ENCODE measurements around the gene PLXNC1.

The PLXNC1 gene

GRCh38 chr12:94178882-94179281 lies 30.5 kb downstream of the PLXNC1 start:
- no peak overlapping the region for H3K27ac ChIP-seq (ENCODE audit: low read depth, low read length)
- no peak overlapping the region for H3K4me3 ChIP-seq (ENCODE audit: low read length)
- H3K9ac ChIP-seq (ENCODE audit: low read length): no peak overlapping the region
- H3K36me3 ChIP-seq (ENCODE audit: control insufficient read depth, insufficient read depth, low read length): no peaks in the 10 kb centered on the region
- H3K27me3 ChIP-seq (ENCODE audit: control insufficient read depth, insufficient read depth, low read length): no peaks in the 10 kb centered on the region
- H3K4me1 ChIP-seq (ENCODE audit: control insufficient read depth, insufficient read depth, low read length): no peaks in the 10 kb centered on the region

- H3K4me1 ChIP-seq (ENCODE audit: control insufficient read depth, insufficient read depth, low read length): no peaks in the 10 kb centered on the region
- no peaks in the 10 kb centered on the region for H3K27me3 ChIP-seq (ENCODE audit: control insufficient read depth, insufficient read depth, low read length)
- no peak overlapping the region for H3K9ac ChIP-seq (ENCODE audit: low read length)
- no peak overlapping the region for H3K27ac ChIP-seq (ENCODE audit: low read depth, low read length)
- H3K36me3 ChIP-seq (ENCODE audit: control insufficient read depth, insufficient read depth, low read length): no peaks in the 10 kb centered on the region
- no peak overlapping the region for H3K4me3 ChIP-seq (ENCODE audit: low read length)
These were observed 31.3 kb downstream of the PLXNC1 start for GRCh38 chr12:94179723-94180122.

GRCh38 chr12:94180558-94181296 lies 32.4 kb downstream of the PLXNC1 start:
- H3K27ac ChIP-seq (ENCODE audit: low read depth, low read length): no peak overlapping the region
- no peaks in the 10 kb centered on the region for H3K4me1 ChIP-seq (ENCODE audit: control insufficient read depth, insufficient read depth, low read length)
- H3K9ac ChIP-seq (ENCODE audit: low read length): no peak overlapping the region
- H3K4me3 ChIP-seq (ENCODE audit: low read length): no peak overlapping the region
- no peaks in the 10 kb centered on the region for H3K27me3 ChIP-seq (ENCODE audit: control insufficient read depth, insufficient read depth, low read length)
- H3K36me3 ChIP-seq (ENCODE audit: control insufficient read depth, insufficient read depth, low read length): no peaks in the 10 kb centered on the region

- Histone ChIP-seq H3K4me1 (ENCODE audit: control insufficient read depth, insufficient read depth, low read length) (no peaks in the 10 kb centered on the region), H3K4me3 (ENCODE audit: low read length) (no peak overlapping the region), H3K27ac (ENCODE audit: low read depth, low read length) (no peak overlapping the region), H3K36me3 (ENCODE audit: control insufficient read depth, insufficient read depth, low read length) (no peaks in the 10 kb centered on the region), H3K27me3 (ENCODE audit: control insufficient read depth, insufficient read depth, low read length) (no peaks in the 10 kb centered on the region), H3K9ac (ENCODE audit: low read length) (no peak overlapping the region)
These were observed 34.8 kb downstream of the PLXNC1 start for GRCh38 chr12:94182986-94183707.

GRCh38 chr12:94183708-94184379 lies 35.5 kb downstream of the PLXNC1 start:
- no peaks in the 10 kb centered on the region for H3K27me3 ChIP-seq (ENCODE audit: control insufficient read depth, insufficient read depth, low read length)
- H3K4me1 ChIP-seq (ENCODE audit: control insufficient read depth, insufficient read depth, low read length): no peaks in the 10 kb centered on the region
- H3K27ac ChIP-seq (ENCODE audit: low read depth, low read length): no peak overlapping the region
- no peak overlapping the region for H3K4me3 ChIP-seq (ENCODE audit: low read length)
- H3K36me3 ChIP-seq (ENCODE audit: control insufficient read depth, insufficient read depth, low read length): no peaks in the 10 kb centered on the region
- no peak overlapping the region for H3K9ac ChIP-seq (ENCODE audit: low read length)

GRCh38 chr12:94184995-94185719 lies 36.8 kb downstream of the PLXNC1 start:
- Histone ChIP-seq H3K27me3 (ENCODE audit: control insufficient read depth, insufficient read depth, low read length) (no peaks in the 10 kb centered on the region), H3K27ac (ENCODE audit: low read depth, low read length) (no peak overlapping the region), H3K4me1 (ENCODE audit: control insufficient read depth, insufficient read depth, low read length) (no peaks in the 10 kb centered on the region), H3K36me3 (ENCODE audit: control insufficient read depth, insufficient read depth, low read length) (no peaks in the 10 kb centered on the region), H3K9ac (ENCODE audit: low read length) (no peak overlapping the region), H3K4me3 (ENCODE audit: low read length) (no peak overlapping the region)

GRCh38 chr12:94185801-94186200 lies 37.4 kb downstream of the PLXNC1 start:
- Histone ChIP-seq H3K27ac (ENCODE audit: low read depth, low read length) (no peak overlapping the region), H3K4me1 (ENCODE audit: control insufficient read depth, insufficient read depth, low read length) (no peaks in the 10 kb centered on the region), H3K36me3 (ENCODE audit: control insufficient read depth, insufficient read depth, low read length) (no peaks in the 10 kb centered on the region), H3K4me3 (ENCODE audit: low read length) (no peak overlapping the region), H3K9ac (ENCODE audit: low read length) (no peak overlapping the region), H3K27me3 (ENCODE audit: control insufficient read depth, insufficient read depth, low read length) (no peaks in the 10 kb centered on the region)

- Histone ChIP-seq H3K4me3 (ENCODE audit: low read length) (peak overlapping the region; percentile 19), H3K36me3 (ENCODE audit: control insufficient read depth, insufficient read depth, low read length) (no peaks in the 10 kb centered on the region)
These were observed 38.2 kb downstream of the PLXNC1 start for GRCh38 chr12:94186278-94187241.

GRCh38 chr12:94187361-94187760 lies 39.0 kb downstream of the PLXNC1 start:
- Histone ChIP-seq H3K9ac (ENCODE audit: low read length) (no peak overlapping the region), H3K27me3 (ENCODE audit: control insufficient read depth, insufficient read depth, low read length) (no peaks in the 10 kb centered on the region), H3K27ac (ENCODE audit: low read depth, low read length) (no peak overlapping the region), H3K4me3 (ENCODE audit: low read length) (no peak overlapping the region), H3K36me3 (ENCODE audit: control insufficient read depth, insufficient read depth, low read length) (no peaks in the 10 kb centered on the region), H3K4me1 (ENCODE audit: control insufficient read depth, insufficient read depth, low read length) (no peaks in the 10 kb centered on the region)

More at GRCh38 chr12:94186278-94187241, 38.2 kb downstream of the PLXNC1 start:
- Histone ChIP-seq H3K4me1 (ENCODE audit: control insufficient read depth, insufficient read depth, low read length) (no peaks in the 10 kb centered on the region), H3K27me3 (ENCODE audit: control insufficient read depth, insufficient read depth, low read length) (no peaks in the 10 kb centered on the region), H3K27ac (ENCODE audit: low read depth, low read length) (no peak overlapping the region), H3K9ac (ENCODE audit: low read length) (no peak overlapping the region)

- Histone ChIP-seq H3K27ac (ENCODE audit: low read depth, low read length) (no peak overlapping the region), H3K27me3 (ENCODE audit: control insufficient read depth, insufficient read depth, low read length) (no peaks in the 10 kb centered on the region), H3K9ac (ENCODE audit: low read length) (no peak overlapping the region), H3K4me1 (ENCODE audit: control insufficient read depth, insufficient read depth, low read length) (no peaks in the 10 kb centered on the region), H3K4me3 (ENCODE audit: low read length) (no peak overlapping the region), H3K36me3 (ENCODE audit: control insufficient read depth, insufficient read depth, low read length) (no peaks in the 10 kb centered on the region)
These were observed 42.2 kb downstream of the PLXNC1 start for GRCh38 chr12:94190623-94191022.

- H3K4me3 ChIP-seq (ENCODE audit: low read length): no peak overlapping the region
- no peak overlapping the region for H3K27ac ChIP-seq (ENCODE audit: low read depth, low read length)
- H3K36me3 ChIP-seq (ENCODE audit: control insufficient read depth, insufficient read depth, low read length): no peaks in the 10 kb centered on the region
- H3K4me1 ChIP-seq (ENCODE audit: control insufficient read depth, insufficient read depth, low read length): no peaks in the 10 kb centered on the region
- no peak overlapping the region for H3K9ac ChIP-seq (ENCODE audit: low read length)
- H3K27me3 ChIP-seq (ENCODE audit: control insufficient read depth, insufficient read depth, low read length): no peaks in the 10 kb centered on the region
These were observed 42.6 kb downstream of the PLXNC1 start for GRCh38 chr12:94191023-94191422.

Measured in rectal smooth muscle tissue (tissue), 1 donor.